ENCODE measurements around the gene SRSF11.

- no peak for TF ChIP-seq CTCF (IDR thresholded peaks at IDR 0.05; ENCODE audit: borderline replicate concordance, extremely low read depth, low read length, poor library complexity, severe bottlenecking)
- TF ChIP-seq EZH2 (IDR thresholded peaks at IDR 0.05; ENCODE audit: borderline replicate concordance, low read depth, low read length, severe bottlenecking), result no peak
Observed at GRCh38 chr1:70211541-70211940, 9.6 kb upstream of the SRSF11 start.

All from DND-41 (cell line).